ENCODE measurements around the gene TMTC1.

TMTC1 gene

DNA sequence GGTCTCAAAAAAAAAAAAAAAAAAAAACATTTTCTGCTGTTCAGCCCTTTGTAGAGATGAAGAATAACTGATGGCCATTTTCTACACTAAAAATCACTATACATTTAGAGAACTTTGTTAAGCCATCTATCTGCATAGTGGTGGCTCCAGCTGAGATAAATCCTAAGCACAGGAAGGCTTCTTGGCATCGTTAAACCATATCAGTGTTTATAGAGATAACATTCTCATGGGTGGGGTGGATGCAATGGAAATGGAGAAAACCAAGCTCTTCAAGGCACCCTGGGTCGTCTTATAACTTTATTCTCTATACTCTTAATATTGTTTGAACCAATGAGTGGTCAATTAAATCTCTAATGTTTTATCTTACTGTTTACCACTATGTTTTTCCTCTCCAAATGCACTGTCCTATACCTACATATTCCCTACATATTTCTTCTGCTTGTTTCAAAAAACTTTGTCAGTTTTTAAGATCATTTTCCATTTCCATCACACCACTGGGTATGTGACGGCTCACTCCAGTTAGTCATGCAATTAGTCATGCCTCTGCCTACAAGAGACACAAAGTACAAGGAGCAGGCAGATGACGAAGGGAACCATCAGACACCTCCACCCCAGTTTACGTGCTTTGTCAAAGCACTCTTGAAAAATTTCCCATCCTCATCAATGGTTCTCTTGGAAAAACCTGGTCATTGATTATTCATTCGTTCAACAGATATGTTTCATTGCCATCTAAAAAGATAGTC is 166.9 kb downstream of the TMTC1 start:
- DNase-seq (ENCODE audit: low read depth): peak; percentile 66

DNA sequence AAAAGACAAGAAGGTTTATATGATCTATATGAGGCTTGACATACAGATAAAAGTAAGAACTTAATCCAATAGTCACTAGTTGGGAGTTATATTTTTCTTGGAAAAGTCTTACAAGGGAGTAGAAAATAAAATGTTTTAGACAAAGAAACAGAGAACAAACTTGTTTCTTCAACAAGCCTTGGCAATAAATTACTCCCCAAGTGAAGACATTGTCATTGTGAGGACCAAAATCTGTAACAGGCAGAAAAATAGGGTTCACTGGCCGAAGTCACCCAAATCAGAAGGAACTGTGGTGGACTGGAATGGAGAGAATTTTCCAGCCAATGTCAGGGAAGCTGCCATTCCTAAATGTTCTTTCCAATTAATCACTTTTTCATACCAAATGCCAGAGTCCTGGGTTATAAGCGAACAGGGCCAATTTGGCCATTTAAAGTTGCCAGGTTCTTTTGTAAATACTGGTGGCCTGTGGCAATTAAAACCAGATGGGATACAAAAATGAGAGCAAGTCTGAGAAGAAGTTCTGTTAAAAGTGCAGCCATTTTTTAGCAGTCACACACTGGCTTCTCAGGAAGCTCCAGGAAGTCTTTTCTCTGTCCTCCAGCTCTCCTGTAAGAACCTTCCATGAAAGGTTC is 168.9 kb downstream of the TMTC1 start:
- DNase-seq (ENCODE audit: low read depth): no peak

DNA sequence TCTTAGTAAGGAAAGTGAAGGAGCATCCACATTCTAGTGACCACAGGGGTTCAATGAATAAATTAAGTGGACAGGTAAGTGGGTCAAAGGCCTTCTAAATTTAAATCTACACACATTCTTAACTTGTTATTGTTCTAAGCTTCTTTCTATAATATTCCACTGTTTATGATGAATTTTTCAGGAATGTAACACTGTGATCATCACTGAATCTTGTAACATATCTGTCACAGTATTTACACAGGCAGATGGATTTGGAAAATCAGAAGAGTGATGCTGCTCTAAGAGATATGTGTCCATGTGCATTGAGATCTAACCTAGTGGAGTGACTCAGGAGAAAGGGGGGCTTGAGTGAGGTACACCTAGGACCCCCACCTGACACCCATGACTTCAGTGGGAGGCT is 170.8 kb downstream of the TMTC1 start:
- DNase-seq (ENCODE audit: low read depth): no peak

DNA sequence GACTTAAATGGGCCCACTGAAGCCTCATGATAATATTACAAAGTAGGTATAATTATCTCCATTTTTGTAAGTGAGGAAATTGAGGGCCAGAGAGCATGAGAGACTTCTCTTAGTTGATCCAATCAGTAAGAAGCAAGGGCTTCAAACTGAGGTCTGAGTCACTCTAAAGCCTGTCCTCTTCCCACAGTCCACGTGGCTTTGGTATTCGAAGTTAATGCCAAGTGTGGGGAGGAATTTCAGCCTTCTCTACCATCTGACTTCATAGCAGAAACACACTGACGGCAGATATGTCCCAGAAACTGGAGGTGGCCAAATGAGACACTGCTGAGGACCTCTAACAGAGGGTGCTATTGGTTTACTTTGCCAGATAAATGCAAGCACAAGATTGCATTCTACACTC is 171.8 kb downstream of the TMTC1 start:
- DNase-seq (ENCODE audit: low read depth): peak; percentile 42

DNA sequence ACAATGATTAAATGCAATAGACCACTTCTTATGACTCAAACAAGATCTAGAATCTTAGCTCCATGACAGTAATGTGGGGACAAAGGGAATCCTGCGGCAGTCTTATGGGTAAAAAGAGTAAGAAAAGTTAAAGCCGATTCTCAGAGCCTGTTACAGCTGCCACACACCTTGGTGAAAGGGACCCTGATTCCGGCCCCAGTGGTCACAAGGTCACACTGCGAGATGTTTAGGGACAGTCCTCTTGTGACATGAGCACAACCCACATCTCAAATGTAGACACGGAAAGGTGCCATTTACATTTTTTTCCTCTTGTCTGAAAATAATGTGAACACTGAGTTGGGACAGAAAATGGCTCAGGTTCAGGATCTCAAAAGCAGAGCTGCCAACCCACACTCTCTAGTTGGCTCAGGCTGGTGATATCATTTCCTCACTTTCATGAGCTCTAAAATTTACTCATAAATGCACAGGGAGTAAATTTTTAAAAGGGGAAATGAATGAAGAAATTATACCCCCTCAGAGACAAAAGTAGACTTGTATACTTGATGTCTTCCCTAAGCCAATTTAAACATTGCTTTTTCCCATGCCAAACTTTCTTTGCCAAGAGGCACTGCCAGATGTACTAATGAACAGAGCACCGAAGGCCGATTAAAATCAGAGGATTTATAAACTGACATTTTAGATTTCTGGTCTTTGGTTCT is 173.1 kb downstream of the TMTC1 start:
- no peak for DNase-seq (ENCODE audit: low read depth)

DNA sequence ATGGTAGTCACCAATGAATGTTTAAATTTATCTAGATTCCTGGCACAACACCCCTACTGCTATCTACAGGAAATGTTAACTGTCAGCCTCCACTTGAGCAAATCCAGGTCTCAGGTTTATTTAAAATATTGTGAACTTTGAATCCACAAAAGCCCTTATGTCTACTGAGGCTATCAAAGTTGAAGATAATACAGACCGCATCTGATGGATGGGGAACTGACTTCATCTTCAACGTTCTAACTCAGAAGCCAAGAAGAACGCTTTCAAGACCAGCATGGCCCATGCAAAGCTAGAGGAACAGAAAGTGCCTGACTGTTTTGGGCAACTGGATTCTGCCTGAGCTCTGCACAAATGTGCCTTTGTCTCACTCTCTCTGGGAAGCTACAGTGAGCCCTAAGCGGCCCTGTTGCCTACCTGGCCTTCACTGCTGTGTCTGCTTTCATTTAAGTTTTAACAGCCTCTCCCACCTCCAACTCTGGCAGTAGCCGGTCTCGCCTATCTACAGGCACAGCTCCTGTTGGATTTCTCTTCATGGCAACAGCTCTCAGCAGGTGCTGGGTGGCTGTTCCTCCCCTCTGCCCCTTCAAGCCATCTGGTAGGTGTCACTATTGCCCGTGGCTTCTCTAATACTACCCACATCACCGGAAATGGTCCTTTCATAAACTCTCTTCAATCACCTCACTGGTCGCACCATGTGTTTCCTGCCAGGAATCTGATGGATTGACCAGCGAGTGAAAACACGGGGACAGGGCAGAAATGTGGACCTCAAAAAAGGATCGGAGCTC is 174.1 kb downstream of the TMTC1 start:
- no peak for DNase-seq (ENCODE audit: low read depth)

DNA sequence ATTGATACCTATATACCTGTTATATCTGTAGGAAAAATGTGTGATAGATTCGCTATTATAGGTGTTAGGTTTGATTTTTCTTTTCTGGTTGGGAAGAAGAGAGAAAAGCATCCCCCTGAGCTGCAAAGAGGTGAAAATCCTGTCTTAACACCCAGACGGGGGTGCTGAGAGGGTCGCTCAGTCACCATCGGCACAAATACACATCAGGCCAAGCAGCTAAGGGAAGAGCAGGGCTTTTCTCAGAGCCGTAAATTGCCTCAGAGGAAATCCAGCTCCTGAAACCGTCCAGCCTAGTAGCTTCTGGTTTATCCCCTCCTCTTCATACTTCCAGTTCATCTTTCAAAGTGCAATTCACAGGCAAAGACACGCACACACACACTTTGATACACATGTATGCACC is 175.2 kb downstream of the TMTC1 start:
- DNase-seq (ENCODE audit: low read depth): no peak

DNA sequence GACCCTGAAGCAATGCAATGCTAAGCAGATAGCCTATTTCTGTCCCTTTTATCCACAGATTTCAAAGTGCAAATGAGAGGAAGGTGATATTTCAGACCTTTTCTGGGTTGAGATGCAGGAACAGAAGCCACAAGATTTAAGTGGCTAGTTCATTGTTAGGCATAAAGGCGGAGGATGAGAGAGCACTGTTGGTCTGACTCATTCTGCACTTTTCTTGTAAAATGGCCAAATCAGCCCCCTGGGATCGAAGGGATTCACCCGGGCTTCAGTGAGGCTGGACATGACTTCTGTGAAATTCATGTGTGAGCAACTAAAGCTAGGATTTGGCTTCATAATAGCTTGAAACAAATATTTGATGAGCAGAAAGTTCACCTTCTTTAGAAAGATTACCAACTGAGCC is 184.4 kb downstream of the TMTC1 start:
- peak; percentile 37 for DNase-seq (ENCODE audit: low read depth)

DNA sequence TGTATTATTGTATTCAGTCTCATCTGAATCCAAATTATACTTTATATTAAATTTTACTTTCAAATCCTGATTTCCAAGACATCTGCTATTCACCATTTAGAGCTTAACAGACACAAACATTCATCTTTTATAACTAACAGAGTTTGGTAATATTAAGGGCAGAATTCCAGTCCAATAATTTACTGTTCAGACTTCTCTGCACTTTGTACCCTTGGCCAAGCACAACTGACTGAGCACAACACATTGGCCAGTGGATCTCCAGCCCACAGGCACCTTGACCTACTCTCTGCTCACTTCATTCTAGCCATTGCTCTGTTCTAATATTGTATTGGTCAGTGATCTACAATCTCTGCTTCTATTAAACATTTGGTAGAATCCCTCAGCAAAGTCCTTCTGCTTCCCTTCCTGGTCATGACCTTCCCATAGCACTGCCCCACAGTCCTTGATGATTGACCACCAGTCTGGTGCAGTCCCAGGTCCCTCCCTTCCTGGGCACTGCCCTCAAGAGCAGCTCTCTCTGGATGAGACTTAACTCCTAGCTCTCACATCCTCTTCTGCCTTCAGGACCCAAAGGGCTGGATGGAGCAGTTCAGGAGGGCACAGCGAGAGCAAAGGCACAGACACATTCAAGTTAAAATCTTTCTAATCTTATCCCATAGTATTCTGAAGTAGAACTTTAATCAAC is 188.5 kb downstream of the TMTC1 start:
- no peak for DNase-seq (ENCODE audit: low read depth)

DNA sequence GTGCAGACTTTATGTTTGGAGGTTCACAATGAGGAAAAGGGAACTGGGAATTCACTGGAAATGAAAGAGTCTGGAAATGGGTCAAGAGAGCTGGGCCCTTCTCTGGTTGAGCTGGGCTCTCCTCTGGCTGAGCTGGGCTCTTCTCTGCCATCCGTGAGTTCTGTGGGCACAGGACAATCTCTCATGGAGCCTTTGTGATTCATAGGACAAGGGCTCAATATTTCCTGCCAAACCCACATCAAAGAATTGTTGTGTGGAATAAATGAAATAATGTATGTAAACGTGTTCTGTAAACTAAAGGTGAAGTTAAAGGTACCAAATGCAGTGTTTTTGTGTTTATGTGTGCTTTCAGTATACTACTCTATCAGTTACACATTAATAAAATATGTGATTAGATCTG is 190.7 kb downstream of the TMTC1 start:
- DNase-seq (ENCODE audit: low read depth): no peak

DNA sequence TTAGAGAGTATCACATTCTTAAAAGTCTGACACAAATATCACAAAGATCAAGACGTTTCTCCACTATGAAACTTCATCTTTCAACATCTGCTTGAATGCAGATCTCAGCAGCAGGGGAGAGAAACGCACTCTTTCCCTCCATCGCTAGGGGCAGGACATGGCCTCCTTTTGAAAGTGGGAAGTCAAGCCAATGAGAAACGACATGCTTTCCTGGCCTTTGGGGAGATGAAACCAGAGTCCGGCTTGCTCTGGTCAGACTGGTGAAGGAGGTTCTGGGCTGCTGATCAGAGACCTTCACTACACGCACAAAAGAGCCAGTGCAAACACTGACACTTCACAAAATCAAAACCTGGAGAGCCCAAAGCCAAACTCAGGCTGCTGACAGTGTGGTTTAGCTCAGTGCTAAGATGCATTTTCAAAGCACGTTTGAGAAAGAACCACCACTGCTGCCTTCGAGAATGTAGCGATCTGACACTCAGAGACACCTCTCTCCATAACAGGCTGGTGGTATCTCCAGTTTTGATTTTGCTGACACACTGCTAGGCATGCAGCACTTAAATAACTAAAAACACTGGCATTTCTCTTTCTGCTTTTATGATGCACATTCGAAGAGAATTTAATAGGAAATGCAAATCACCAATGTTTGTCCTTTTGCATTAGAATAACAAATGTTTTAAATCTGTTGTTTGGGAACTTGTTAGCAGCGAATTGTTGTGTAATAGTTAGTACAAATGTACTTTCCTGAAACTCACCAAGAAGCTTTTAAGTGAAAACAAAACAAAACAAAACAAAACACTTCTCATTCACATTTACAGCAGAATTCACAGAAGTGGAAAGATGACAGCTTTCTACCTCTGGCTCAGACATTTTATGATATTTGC is 192.4 kb downstream of the TMTC1 start:
- no peak for DNase-seq (ENCODE audit: low read depth)

DNA sequence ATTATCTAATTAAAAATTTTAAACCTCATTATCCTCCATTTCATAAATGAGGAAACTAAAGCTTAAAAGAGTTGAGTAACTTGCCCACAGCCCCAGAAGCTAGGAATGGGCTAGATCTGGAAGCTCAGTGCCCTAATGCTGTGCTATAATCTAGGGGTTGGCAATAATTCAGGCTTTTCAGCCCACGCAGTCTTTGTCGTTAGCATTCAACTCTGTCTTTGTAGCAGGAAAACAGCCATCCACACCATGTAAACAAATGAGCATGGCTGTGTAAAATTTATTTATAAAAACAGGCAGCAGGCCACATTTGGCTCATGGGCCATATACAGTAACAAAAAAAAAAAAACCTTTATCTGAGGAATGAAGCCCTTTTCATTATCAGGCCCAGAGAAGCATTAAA is 193.9 kb downstream of the TMTC1 start:
- no peak for DNase-seq (ENCODE audit: low read depth)

DNA sequence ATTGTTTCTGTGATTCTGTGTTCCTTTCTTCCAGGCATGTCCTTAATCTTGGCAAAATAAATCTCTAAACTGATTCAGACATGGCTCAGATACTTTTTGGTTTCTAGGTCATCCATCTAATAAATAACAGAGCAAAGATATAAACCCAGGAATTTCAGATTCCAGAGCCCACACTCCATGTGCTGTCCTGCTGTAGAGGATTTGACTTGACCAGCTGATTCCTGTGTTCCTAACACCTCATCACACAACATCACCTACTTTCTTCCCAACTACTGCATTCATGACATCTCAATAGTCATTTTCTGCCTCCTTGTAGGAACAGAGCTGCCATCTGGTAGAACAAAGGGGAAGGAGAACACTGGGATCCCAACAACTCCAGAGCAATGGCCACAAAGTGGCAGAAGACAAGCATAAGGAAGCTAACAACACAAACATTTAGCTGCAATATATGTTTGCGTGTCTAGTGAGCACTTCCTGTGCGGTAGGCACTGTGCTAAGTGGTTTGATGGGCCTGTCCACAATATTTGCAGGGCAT is 194.4 kb downstream of the TMTC1 start:
- no peak for DNase-seq (ENCODE audit: low read depth)

DNA sequence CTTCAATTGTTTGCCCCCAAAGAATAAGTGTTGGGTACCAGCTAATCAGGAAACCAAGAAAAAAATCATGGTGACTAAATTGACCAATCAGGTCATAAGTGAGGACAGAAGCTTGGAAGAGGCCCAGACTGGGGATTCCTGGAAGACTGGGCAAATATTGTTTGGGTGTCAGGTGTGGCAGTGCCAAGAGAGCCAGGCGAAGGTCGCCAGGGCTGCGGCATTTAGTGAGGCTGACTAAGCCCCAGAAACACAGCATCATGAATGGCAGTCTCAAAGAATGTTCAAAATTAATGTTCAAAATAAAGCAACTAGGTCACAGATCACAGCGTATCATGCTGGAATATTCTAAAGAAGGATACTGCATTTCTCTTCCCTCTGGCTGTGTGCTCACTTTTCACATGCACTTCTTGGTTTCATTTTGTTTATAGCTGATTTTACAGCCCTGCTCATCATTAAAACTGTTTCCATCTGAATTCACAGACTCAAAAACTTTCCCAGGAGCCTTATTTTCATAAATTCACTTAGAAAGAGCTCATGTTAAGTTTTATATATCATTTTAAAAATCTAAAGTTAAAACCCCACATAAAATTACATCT is 201.0 kb downstream of the TMTC1 start:
- no peak for DNase-seq (ENCODE audit: low read depth)

DNA sequence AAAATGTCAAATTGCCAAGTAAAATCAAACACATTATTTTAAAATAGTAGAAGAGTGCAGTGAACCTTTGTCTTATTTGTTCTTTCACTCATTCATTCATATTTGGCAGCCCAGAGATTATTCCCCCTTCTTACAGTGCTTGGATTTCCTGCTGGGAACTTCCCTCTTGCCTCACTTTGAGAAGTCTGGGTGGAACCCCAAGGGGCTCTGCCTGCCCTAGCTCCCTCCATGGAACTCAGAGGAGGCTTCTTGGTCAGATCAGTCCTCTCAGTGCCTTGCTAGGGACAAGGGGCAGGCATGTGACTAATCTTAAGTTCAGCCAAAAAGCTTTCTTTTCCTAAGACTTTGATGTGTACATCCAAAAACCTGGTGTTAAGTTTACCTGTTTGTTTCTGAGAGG is 201.6 kb downstream of the TMTC1 start:
- no peak for DNase-seq (ENCODE audit: low read depth)

DNA sequence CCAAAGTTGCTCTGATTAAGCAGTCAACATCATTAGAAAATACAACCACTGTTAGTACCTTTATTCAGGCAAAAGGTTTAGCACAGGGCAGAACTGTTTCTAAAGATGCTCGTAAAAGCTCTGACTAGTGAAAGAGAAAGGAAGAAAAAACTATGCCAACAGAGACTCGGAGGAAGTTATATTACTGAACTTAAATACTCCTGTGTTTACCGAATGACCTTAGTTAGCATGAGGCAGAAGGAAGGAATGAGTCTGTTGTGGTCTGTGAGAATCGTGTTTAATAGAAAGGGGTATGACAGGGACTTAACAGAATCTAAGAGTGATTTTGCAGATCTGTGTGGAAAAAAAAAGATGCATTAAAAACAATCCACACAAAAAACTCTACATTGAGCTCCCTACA is 202.1 kb downstream of the TMTC1 start:
- DNase-seq (ENCODE audit: low read depth): peak; percentile 72

DNA sequence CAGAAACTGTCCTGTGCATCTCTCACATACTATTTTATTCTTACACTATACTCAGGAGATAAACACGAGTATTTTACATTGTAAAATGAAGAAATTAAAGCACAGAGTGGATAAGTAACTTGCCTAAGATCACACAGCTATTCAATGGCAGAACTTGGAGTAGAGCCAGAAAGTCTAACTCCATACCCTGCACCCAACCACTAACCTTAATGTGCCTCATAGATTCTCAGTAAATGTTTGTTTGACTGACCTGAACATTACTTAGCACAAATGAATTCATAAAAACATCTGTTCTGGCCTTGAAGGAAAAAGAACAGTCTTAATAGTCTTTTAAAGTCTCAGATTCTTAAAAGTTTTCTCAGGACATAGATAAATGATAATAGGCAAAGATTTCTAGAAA is 202.8 kb downstream of the TMTC1 start:
- no peak for DNase-seq (ENCODE audit: low read depth)

DNA sequence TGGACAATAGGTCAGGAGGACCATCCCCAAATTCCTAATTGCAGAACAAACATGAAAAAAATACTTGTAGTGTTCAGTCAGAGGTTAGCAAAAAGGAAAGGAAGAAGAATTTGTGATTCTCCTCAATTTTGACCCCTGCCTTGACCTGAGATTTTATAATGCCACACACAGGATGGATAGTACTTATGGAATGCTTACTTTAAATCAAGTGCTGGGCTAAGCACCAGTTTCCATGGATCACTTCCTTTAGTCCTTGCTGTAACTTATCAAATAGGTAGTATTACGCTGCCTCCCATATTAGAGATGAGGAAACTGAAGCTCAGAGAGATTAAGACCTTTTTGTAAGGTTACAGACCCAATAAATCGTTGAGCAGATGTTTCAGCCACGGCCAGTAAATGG is 205.0 kb downstream of the TMTC1 start:
- DNase-seq (ENCODE audit: low read depth): peak; percentile 24

DNA sequence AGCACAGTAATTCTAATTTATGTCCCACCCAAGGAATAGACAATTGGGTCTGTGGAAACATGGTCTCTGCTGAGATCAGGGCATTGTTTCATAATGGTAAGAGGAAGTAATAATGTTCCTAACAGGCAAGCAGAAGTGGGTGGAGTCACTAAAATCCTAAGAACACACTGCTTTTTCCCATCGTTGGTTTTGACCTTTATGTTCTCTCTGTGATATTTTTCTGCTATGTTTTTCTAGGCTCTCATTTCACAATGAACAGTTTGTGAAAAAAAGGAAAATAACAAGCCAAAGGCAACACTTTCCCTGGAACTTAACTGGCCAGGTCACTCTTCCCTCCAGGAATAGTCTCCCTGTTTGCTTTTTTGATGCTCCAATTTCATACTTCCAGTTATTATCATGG is 205.7 kb downstream of the TMTC1 start:
- DNase-seq (ENCODE audit: low read depth): no peak

DNA sequence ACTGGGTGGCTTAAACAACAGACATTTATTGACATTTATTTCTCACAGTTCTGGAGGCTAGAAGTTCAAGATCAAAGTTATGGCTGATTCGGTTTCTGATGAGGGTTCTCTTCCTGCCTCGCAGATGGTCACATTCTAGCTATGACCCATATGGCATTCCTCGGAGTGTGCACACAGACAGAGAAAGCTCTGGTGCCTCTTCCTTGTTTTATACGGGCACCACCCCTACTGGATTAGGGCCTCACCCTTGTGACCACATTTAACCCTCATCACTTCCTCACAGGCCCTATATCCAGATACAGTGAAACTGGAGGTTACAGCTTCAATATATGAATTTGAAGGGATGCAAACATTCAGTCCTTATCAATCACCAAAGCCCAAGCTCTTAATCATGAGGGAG is 209.2 kb downstream of the TMTC1 start:
- DNase-seq (ENCODE audit: low read depth): no peak
